HG03575 (cell line): ENCODE results near the gene MPPED1.

Experiments
- ATAC-seq: cut with Tn5 transposase; IDR thresholded peaks from one replicate; pipeline ENCODE4 v1.9.1; 2021; ENCODE audit not compliant: unreplicated experiment, insufficient number of reproducible peaks, low FRiP score; ENCODE audit errors: extremely low read depth

Gene MPPED1

GRCh38 chr22:43502306-43502874 lies 90.6 kb downstream of the MPPED1 start:
- ATAC-seq, result no peak

DNA sequence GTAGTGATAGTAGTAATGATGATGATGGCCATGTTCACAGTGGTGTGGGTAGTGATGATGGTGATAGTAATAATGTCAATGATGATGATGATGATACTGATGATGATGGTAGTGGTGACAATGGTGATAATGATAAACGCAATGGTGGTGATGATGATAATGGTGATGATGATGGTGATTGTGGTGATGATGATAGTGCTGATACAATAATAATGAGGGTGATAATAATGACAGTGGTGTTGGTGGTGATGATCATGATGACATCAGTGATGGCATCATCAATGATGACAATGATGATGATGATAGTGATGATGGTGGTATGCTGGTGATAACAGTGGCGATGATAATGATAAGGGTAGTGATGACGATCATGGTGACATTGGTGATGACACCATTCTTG lies 92.3 kb downstream of the MPPED1 start:
- ATAC-seq, result no peak

- ATAC-seq, result no peak
Observed at GRCh38 chr22:43504666-43505261, 93.0 kb downstream of the MPPED1 start.

DNA sequence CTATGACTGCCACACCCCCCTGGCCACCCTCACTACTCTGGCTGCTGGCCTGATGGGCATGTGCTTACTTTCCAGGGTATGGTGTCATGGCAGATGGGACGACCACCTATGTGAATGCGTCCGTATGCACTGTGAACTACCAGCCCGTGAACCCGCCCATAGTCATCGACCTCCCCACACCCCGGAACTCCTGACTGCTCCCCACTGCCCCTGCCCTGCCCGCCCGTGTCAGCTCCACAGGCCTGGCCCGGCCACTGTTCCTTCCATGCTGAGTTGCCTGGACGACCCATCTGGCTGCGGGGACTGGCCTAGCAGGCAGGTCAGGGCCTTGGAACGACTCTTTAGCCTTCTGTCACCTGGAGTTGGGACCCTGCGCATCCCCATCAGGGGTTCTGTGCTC lies 93.6 kb downstream of the MPPED1 start:
- no peak for ATAC-seq

DNA sequence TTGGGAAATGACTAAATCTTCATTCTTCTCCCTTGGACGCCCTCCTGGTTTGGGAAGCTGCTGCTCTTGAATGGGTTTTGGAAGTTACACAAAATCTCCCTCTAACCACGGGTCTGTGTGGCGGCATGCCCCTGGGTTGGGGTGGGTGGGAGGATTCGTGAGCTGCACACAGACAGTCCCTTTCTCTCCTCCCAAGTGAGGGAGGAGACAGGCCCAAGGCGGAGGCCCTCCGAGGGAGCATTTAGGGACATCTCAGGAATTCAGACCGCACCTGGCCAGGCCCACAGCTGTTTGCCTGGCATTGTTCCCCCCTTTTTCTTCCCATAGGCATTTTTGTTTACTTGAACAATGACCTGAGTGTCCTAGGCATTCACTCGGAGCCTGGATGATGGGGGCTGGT lies 94.1 kb downstream of the MPPED1 start:
- no peak for ATAC-seq

DNA sequence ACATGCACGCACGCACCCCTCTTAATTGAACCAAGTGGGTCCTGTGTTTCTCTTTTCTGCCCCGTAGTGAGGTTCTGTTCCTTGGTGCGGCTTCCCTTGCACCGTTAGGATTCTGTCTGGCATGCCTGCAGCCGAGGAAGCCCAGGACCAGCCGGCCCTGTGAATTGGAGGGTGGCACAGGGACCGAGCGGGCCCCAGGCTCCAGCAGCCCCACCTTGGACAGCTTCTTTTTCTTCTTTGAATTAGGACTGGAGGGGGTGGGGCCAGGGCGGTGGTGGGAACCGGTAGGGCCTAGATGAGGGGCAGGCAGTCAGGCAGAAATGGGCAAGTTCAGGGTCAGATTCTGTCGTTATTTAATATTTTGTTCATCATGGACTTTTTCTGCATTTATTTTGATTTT lies 94.7 kb downstream of the MPPED1 start:
- no peak for ATAC-seq

DNA sequence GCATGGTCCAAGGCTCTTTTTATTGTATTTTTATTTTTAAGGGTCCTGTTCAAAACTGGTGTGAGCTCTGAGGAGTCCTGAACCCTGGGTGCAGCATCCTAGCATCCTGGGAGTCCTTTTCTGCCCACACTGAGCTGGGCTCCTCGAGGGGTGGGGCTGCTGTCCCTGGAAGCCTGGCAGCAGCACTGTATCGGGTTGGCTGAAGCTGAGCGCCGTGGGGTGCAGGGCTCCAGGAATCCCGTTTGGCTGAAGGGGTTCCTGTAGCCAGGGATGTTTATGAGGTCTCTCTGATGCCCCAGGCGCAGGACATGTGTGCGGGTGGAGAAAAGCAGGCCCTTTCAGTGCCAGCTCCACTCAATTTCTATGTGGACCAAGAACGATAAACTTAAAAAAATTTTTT lies 95.4 kb downstream of the MPPED1 start:
- no peak for ATAC-seq

DNA sequence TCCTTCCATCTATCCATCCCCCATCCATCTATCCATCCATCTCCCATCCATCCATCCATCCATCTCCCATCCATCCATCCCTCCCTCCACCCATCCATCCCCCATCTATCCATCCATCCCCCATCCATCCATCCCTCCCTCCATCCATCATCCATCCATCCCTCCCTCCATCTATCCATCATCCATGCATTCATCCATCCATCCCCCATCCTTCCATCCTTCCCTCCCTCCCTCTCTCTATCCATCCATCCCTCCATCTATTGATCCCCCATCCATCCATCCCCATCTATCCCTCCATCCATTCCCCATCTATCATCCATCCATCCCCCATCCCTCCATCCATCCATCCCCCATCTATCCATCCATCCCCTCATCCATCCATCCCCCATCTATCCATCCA lies 96.7 kb downstream of the MPPED1 start:
- ATAC-seq, result no peak

- no peak for ATAC-seq
Observed at GRCh38 chr22:43509337-43509736, 97.5 kb downstream of the MPPED1 start.

DNA sequence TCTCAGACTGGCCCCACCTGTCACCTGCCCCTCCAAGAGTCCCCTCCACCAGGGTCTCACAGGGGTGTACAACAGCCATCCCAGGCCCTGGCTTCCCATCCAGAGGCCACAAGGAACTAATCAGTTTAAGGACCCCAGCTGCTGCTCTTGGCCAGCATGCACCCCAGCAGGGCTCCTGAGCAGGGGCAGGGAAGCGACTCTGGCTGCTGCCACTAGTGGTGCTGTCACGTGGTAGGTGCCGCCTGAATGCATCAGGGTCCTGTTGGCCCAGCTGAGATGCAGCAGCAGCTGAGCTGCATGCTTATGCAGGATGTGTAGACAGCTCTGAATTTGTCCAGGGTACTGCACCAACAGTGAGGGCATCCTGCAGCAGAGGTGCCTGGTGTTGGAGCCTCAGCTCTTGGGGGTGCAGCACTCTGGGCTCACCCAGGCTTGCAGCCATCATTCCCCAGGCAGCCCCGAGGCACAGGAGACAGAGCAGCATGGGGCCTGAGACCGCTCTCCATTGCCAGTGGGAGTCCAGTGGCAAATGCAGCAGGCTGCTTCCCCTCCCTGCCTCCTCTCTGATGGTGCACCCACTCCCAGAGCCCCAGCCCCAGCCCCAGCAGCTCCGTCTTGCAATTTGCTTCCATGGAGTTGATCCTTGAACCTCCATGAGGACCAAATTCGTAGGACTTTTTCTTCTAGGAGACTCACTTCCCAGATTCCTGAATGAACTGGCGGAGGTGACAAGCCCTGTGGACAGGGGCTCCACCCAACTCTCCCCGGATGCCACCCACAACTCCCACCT lies 98.7 kb downstream of the MPPED1 start:
- ATAC-seq, result no peak

DNA sequence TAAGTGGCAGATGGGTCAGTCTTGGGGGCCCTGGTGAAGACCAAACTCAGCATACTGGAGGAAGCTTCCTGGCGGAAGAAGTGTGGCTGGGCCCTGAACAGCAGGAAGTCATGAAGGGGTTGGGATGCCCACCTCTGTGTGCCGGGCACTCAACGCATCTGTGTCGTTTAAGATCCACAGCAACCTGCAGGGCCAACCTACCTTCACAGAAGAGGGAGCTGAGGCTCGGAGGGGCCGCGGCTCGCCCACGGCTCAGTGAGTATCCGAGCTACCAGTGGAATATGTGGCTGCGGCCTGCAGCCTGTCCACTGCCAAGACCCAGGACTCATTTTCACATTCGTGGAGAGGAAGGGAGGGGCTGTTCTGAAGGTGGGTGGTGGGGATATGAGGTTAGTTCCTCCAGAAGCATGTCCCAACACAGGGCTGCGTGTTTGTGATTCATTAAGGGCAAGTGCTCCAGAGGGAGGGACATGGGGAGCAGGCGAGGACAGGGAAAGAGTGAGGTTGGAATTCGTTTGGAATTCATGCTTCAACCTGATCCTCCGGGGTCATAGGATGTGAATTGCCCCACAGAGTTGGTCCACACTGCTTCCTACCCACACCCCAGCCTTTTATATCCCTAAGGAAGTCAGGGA lies 99.6 kb downstream of the MPPED1 start:
- no peak for ATAC-seq

- ATAC-seq, result no peak
Observed at GRCh38 chr22:43512279-43512678, 100.5 kb downstream of the MPPED1 start.

DNA sequence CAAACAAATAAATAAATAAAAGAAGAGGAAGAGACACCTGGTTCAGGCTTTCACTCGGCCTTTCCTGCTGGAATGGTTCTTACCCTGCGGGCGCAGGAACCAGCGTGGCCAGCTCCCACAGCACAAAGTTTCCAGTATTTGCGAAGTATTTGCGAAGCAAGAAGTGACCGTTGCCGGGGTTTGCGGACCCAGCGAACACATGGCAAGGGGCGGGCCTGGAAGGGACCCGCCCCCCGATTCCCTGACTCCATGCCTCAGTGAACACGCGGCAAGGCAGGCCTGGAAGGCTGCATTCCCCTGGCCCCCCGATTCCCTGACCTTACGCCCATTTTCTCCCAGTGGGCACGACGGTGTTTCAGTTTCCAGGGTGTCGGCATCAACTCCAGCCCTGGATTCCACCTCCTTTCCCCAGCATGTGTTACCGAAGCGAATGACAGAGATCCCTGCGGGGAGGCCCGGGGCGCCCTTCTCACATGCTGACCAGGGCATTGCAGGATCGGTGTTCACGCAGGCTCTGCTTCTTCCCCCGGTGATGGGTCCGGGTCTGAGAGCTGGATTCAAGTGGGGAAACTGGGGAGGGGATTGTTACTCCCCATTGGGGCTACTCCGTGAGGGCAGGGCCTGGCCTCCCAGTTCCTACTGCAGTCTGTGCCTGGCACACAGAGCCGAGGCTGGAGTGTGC lies 102.8 kb downstream of the MPPED1 start:
- ATAC-seq, result no peak

DNA sequence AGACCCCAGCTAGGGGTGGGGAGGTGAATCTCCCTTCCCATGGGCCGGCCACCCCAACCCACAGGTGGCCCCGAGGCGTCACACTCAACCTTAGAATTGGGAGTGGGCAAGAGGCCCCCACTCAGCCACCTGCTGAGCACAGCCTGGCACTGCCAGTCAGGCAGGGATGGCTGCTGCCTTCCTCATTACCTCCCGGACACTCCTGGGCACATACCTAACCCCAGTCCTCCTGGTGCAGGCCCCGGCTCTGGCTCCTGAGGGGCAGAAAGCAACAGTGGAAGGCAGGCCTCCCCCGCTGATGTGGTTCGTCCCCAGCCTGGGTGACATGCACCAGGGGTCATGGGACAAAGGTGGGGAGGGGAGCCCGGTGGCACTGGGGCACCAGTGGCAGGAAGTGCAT lies 103.6 kb downstream of the MPPED1 start:
- ATAC-seq, result no peak

DNA sequence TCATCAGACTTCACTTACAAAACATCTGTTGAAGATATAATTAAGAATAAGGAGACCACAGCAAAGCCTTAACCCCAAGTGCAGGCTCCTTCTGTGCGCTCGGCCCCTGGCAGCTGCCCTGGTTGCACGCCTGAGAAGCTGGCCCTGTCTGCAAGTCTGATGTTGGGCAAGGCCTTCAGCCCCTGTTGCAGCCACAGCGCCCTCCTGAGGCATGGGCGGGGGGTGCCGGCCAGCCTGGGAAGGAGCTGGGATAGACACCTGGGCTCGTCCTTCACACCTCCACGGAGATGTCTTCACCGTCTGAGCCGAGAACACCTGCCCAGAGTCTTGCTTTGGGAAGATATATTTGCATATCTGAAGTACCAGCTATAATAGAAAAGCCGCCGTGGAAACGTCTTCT lies 104.1 kb downstream of the MPPED1 start:
- no peak for ATAC-seq

GRCh38 chr22:43516386-43516785 lies 104.6 kb downstream of the MPPED1 start:
- no peak for ATAC-seq

GRCh38 chr22:43516996-43517635 lies 105.3 kb downstream of the MPPED1 start:
- no peak for ATAC-seq

DNA sequence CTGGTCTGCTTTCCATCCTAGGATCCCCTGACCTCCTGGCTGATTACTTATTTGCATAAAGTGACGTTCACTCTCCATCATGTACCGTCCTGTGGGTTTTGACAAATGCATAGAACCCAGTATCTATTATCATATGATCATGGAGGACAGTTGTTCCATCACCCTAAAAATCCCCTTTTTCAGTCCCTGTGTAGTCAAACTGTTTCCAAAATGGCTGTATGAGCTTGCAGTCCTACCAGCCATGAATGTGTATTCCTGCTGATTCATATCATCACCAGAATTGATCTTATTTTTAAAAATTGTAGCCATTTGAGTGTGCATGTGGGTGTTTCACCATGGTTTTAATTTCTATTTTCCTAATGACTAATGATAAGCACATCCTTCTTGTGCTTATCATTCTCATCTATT lies 108.8 kb downstream of the MPPED1 start:
- no peak for ATAC-seq

DNA sequence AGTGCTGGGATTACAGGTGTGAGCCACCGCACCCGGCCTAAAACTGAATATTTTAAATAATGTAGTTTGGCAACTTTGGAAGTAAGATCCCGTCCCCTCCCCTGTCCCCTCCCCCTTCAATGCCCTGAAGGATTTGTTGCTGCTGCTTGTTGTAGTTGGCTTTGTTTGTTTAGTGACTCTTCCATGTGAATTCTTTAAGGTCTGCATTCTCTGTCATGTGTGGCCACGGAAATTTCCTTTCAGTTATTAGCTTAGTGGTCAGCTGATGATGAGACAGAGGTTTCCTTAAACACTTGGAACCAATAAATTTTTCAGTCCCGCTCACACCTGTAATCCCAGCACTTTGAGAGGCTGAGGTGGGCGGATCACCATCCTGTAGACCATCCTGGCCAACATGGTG lies 109.9 kb downstream of the MPPED1 start:
- ATAC-seq, result no peak
